Osteocyte (in vitro differentiated cells): ENCODE data around the gene BLOC1S1. TPM values are rescaled to one million over a fixed set of nuclear protein-coding genes. Genes with fewer than 3 reads are reported as not detected.

Source experiments
- DNase-seq: peaks from one replicate; pipeline ENCODE4 v3.0.0; 2021; ENCODE audit warnings: mixed read lengths; ENCODE audit not compliant: unreplicated experiment; ENCODE audit errors: extremely low spot score
- H3K27ac Mint-ChIP-seq: one replicate; pipeline ENCODE4 v1.8.0; 2021; ENCODE audit warnings: mild to moderate bottlenecking, mixed read lengths; ENCODE audit not compliant: unreplicated experiment
- H3K27me3 Mint-ChIP-seq: one replicate; pipeline ENCODE4 v1.8.0; 2021; ENCODE audit warnings: mixed read lengths; ENCODE audit not compliant: unreplicated experiment
- H3K36me3 Mint-ChIP-seq: one replicate; pipeline ENCODE4 v1.8.0; 2021; ENCODE audit warnings: mixed read lengths; ENCODE audit not compliant: unreplicated experiment
- H3K4me1 Mint-ChIP-seq: one replicate; pipeline ENCODE4 v1.8.0; 2021; ENCODE audit warnings: mixed read lengths; ENCODE audit not compliant: unreplicated experiment
- H3K4me3 Mint-ChIP-seq: one replicate; pipeline ENCODE4 v1.8.0; 2021; ENCODE audit warnings: mild to moderate bottlenecking, moderate library complexity, mixed read lengths; ENCODE audit not compliant: unreplicated experiment
- H3K9me3 Mint-ChIP-seq: one replicate; pipeline ENCODE4 v1.8.0; 2021; ENCODE audit warnings: mixed read lengths; ENCODE audit not compliant: unreplicated experiment
- total RNA-seq: library from RNA; stranded (reverse); gene quantifications from 2 replicates; pipeline ENCODE4 v1.2.1, GENCODE V29; 2021
- TF ChIP-seq, protein P1 (sequence below): fragments of 200-600 bp; sonication (generic); IDR thresholded peaks from 2 replicates; pipeline ENCODE4 v1.5.0; 2021; ENCODE audit warnings: antibody characterized with exemption, mild to moderate bottlenecking, moderate library complexity

The BLOC1S1 gene
- total RNA-seq, 1 donor from 2014 or later, result 103 TPM

DNA sequence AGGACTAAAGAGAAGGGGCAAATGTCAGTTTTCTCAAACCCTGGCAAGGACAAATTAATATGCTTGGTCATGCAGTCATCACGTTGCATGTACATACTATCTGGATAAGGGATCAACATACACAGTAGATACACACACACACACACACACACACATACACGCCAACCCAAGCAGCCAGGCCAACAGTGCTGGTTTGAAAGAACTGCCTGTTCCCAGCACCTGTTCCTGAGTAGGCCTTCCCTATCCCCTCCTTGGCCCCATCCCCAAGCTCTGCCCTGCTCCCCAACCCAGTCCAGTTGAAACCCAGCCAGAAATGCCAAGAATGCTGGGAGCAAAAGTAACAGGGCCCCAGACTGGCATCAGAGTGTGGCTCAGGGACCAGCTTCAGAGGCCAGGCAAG is 12.6 kb upstream of the BLOC1S1 start:
- no peak for DNase-seq
- Mint-ChIP-seq H3K9me3 (no peaks in the 10 kb centered on the region), H3K27me3 (peaks cover 14% of the 10 kb centered on the region), H3K4me3 (no peak overlapping the region), H3K36me3 (peaks cover 3% of the 10 kb centered on the region), H3K27ac (no peak overlapping the region), H3K4me1 (peaks cover 13% of the 10 kb centered on the region)
- TF ChIP-seq, protein P1, sequence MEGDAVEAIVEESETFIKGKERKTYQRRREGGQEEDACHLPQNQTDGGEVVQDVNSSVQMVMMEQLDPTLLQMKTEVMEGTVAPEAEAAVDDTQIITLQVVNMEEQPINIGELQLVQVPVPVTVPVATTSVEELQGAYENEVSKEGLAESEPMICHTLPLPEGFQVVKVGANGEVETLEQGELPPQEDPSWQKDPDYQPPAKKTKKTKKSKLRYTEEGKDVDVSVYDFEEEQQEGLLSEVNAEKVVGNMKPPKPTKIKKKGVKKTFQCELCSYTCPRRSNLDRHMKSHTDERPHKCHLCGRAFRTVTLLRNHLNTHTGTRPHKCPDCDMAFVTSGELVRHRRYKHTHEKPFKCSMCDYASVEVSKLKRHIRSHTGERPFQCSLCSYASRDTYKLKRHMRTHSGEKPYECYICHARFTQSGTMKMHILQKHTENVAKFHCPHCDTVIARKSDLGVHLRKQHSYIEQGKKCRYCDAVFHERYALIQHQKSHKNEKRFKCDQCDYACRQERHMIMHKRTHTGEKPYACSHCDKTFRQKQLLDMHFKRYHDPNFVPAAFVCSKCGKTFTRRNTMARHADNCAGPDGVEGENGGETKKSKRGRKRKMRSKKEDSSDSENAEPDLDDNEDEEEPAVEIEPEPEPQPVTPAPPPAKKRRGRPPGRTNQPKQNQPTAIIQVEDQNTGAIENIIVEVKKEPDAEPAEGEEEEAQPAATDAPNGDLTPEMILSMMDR, result no peak

- no peak overlapping the region for H3K4me3 Mint-ChIP-seq
- H3K27me3 Mint-ChIP-seq, result peaks cover 21% of the 10 kb centered on the region
- H3K36me3 Mint-ChIP-seq, result peaks cover 3% of the 10 kb centered on the region
- H3K27ac Mint-ChIP-seq, result no peak overlapping the region
- no peak for DNase-seq
- TF ChIP-seq, protein P1, result no peak
- peaks cover 16% of the 10 kb centered on the region for H3K4me1 Mint-ChIP-seq
- no peaks in the 10 kb centered on the region for H3K9me3 Mint-ChIP-seq
Observed at GRCh38 chr12:55703901-55704761, 11.7 kb upstream of the BLOC1S1 start.

DNA sequence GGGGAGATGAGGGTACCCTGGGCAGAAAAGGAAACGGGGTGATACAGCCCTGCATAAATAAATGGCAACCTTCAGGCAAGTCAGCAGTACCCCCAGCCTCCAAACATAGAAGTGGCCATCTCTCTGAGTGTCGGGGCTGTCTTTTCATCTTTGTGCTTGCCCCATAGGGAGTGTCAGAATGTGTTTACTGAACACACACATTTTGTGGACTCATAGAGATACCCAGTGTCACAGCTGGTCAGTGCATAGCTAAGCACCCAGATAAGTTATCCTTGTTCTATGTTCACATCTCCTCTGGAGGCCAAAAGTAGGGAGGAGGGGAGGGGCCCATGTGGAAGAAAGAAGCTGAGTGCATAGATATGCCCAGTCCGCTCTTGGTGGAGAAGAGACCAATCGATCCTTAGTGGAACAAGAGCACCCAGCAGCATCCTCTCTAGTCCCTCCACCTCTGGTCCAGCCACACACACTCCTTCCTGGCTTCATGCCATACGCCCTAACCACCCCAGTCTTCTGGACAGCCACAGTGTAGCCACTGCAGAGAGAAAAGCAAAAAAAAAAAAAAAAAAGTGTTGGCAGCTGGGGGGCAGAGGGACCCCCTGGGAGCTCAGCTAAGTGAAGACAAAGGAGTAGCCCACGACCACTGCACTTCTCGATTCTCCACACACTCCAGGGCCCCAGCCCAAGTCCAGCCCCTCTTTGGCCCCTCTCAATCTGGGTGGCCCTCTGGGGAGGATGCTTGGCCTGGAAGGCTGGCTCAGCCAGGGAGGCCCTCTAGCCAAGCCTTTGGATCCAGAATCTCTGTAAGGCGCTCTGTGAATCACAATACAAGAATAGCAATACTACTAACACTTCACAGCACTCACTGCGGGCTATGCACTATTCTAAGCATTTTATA is 10.8 kb upstream of the BLOC1S1 start:
- no peak overlapping the region for H3K27ac Mint-ChIP-seq
- peaks cover 3% of the 10 kb centered on the region for H3K36me3 Mint-ChIP-seq
- H3K4me1 Mint-ChIP-seq, result peaks cover 16% of the 10 kb centered on the region
- DNase-seq, result no peak
- H3K27me3 Mint-ChIP-seq, result peaks cover 28% of the 10 kb centered on the region
- no peak overlapping the region for H3K4me3 Mint-ChIP-seq
- no peaks in the 10 kb centered on the region for H3K9me3 Mint-ChIP-seq
- TF ChIP-seq, protein P1, result no peak

DNA sequence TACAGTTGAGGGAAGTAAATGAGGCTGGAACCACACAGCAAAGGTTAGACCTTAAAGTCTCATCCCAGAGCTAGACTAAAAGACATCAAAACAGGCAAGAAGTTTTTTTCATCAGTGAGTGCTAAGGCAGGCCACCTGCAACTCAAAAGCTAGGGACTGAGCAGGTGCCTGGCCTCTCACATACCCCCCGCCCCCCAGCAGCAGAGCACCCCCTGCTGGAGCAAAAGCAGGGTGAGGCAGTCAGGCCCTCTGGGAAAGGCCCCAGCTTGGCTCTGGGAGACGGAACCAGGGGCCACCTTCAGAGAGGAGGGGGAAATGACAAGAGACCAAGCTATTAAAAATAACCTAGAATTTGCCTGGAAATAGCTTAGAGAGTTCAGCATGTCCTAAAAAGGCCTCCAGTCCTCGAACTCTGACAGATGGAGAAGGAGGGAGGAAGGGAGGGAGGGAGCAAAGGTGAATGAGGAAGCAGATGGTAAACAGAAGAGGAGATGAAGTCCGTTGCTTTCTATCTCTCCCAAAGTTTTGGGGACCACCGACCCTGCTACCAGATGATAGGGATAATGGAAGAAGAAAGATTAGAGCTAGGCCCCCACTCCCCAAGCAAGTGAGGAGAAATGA is 10.0 kb upstream of the BLOC1S1 start:
- TF ChIP-seq, protein P1, result peak; percentile 24
- no peak overlapping the region for H3K27ac Mint-ChIP-seq
- H3K4me3 Mint-ChIP-seq, result no peak overlapping the region
- peaks cover 30% of the 10 kb centered on the region for H3K27me3 Mint-ChIP-seq
- H3K9me3 Mint-ChIP-seq, result no peaks in the 10 kb centered on the region
- DNase-seq, result no peak
- peaks cover 16% of the 10 kb centered on the region for H3K4me1 Mint-ChIP-seq
- H3K36me3 Mint-ChIP-seq, result peaks cover 3% of the 10 kb centered on the region
